AG09319 (cell line): ENCODE data around the gene PGM2L1.

Source experiments
- DNase-seq: peaks from one replicate; pipeline ENCODE4 v3.0.0-alpha.2; 2010; ENCODE audit warnings: low read depth; ENCODE audit errors: extremely low read depth
- CTCF ChIP-seq: IDR thresholded peaks from 2 replicates; pipeline ENCODE4 v1.5.1; 2011; ENCODE audit warnings: low read depth, mild to moderate bottlenecking, inconsistent platforms, low read length, moderate library complexity

PGM2L1 gene

DNA sequence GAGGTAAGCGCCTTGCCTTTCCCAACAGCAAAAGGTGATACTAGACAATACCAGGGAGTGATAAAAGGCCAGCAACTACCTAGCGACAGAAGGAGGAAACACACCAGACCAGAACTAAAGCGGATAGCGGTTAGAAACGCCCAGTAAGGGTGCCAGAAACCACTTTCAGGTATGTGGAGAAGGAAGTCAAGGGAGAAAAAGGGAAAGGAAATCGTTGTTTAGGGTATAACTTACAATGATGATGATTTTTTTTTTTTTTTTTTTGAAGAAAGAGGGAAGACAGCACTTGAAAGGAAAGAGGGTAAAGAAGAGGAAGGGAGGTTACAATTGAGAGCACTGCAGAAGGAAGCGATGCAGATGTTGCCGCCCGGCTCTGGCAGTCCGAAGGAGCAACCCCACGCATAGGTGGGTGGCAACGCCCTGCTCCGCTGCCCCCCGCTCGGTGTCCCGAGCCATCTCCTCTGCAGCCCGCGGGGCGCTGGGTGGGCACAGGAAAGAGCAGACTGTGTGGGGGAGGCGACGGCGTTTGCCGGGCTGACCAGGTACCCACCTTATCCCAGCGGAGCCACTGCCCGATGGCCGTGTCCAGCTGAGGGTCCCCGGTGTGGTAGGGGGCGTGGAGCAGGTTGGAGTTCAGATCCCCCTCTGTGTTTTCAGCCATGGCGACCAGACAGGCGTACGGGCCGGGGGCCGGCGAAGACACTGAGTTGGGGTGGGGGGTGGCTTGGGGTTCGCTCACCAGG is 561 bp downstream of the PGM2L1 start:
- TF ChIP-seq CTCF, result no peak
- DNase-seq, result no peak

GRCh38 chr11:74392256-74392655 is 6.0 kb downstream of the PGM2L1 start:
- no peak for DNase-seq
- no peak for TF ChIP-seq CTCF

- no peak for DNase-seq
Observed at GRCh38 chr11:74391193-74391592, 7.0 kb downstream of the PGM2L1 start.

DNA sequence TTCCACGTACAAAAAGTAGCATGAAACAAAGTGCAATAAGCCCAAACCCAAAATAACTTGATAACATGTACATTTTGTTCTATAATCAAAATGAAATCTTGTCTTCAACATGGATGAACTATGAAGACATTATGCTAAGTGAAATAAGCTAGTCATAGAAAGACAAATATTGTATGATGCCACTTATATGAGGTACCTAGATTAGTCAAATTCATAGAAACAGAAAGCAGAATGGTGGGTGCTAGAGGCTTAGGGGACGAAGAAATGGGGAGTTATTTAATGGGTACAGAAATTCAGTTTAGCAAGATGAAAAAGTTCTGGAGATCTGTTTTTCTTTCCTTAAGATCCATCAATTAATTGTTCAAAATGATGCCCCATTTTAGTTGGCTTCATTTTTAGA is 7.5 kb downstream of the PGM2L1 start:
- no peak for TF ChIP-seq CTCF
- no peak for DNase-seq

More at GRCh38 chr11:74391193-74391592, 7.0 kb downstream of the PGM2L1 start:
- no peak for TF ChIP-seq CTCF

DNA sequence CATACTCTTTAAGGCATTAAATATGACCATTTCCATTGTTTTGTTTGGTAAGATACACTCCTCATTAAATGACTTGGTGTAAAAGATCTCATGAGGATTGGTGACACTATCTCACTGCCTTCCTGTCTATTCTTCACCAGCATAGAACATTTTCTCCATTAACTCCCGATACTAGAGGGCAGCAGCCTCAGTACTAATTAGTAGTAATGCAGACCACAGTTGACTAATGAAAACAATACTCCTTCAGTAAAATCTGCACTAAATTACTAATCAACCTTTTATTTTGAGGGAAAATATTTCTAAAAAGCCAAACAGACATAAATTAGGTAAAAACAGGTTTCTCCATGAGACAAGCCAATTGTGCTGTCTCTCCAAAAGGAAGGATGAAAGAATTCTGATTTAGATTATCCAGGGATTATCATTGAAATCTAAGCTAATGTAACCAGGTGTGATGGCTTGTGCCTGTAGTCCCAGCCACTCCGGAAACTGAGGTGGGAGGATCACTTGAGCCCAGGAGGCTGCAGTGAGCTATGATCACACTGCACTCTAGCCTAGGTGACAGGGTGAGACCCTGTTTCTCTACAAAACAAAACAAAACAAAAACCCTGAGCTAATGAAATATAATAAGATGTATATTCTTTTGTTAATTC is 9.4 kb downstream of the PGM2L1 start:
- peak; percentile 77 for TF ChIP-seq CTCF
- peak; percentile 22 for DNase-seq

DNA sequence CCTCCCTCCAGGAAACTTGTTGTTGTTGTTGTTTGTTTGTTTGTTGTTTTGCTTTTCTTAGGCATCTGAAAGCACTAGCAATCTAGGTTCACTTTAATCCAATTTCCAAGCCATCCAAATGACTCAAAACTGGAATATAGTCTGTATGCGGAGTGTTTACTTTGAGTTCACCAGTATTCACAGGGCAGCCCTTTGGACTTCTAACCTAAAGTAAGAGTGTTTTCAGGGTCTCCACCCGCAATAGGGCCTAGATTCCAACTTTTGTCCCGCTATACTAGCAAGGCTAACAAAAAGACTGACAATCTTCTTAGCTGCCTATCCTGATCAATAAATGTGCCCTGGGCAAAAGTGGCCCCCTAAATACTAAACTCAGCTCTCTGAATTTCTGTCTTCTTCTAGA is 13.6 kb downstream of the PGM2L1 start:
- no peak for TF ChIP-seq CTCF

DNA sequence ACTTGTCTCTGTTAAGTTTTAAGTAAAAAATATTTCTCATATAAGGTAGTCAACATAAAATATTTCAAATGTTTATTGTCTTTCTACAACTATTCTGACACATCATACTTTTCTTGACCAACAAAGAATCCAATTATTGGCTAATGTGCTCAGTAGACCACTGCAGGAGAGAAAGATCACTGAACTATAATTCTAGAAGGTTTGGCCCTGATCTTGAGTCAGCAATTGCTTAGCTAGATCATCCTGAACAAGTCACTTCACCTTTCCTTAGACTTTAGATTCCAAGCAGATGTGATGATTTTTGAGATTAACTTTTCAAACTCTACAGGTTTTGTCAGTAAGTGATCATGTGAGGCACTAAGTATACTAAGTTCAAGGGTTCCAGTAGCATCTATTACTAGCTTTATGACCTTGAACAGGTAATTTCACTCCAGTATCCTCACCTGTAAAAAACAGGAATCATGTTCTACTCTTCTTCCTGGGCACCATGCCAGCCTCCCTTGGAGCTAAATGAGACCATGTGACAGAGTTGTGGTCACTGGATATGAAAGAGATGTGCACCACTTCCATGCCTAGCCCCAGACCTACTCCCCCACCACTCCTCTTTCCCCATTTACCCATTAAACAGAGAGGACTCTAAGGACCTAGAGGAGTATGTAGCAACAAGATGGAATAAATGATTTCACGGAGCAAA is 17.3 kb downstream of the PGM2L1 start:
- DNase-seq, result no peak
- TF ChIP-seq CTCF, result no peak

More for the DNA sequence above, 13.6 kb downstream of the PGM2L1 start:
- DNase-seq, result no peak
